ENCODE data around the gene CEBPE. TPM values are rescaled to one million over a fixed set of nuclear protein-coding genes. Genes with fewer than 3 reads are reported as not detected.

The CEBPE gene
- polyA plus RNA-seq, 3 donors: 0.08 to 0.21 (median 0.19) TPM

DNA sequence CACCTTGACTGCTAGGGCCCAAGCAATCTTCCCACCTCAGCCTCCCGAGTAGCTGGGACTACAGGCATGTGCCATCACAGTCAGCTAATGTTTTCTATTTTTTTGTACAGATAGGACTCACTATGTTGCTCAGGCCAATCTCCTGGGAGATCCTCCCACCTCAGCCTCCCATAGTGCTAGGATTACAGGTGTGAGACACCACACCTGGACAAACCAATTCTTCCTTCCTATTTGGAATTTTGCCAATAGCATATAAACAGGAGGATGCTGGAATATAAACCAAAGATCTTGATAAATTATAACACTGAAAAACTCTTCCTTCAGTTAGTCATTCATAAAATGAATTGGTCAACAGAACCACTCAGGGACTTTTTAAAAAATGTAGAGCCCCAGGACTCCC is 32.5 kb downstream of the CEBPE start:
- DNase-seq (ENCODE audit: low read depth in 3 of 3, low spot score in 2 of 3): no peak

DNA sequence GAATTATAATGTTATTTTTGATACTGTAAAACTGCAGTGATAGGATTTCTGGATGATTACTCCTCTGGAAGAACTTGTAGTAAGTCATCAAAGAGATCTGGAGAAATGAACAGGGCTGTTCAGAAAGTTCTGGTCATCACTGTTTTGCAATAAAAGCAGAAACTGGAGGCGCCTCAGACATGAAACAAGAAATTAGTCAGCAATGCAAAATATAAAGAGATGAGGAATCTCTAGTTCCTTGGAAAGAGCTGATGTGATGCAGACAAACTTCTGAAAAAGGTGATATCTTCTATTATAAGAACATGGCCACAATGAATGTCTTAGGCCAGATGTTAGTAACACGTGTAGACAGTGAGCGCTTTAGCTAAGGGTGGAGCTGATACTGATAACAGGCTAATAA is 33.6 kb downstream of the CEBPE start:
- DNase-seq (ENCODE audit: low read depth in 3 of 3, low spot score in 2 of 3): no peak

DNA sequence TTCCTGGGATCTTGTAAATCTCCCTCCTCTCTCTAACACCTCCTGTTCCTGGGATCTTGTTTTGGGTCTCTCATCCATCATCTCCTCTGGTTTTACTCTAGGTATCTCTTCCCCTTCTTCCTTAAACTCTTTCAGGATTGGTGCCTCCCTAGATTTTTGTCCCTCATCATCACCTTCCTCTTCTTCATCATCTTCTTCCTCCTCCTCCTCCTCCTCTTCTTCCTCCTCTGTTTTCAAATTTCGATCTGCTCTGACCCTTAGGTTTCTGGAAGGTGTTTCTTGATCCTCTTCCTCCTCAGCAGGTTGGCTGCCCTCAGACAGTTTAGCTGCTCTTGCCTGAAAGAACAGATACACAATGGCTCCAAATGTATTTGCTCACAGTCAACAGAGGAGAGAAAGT is 38.6 kb downstream of the CEBPE start:
- no peak for DNase-seq (ENCODE audit: low read depth in 3 of 3, low spot score in 2 of 3)

DNA sequence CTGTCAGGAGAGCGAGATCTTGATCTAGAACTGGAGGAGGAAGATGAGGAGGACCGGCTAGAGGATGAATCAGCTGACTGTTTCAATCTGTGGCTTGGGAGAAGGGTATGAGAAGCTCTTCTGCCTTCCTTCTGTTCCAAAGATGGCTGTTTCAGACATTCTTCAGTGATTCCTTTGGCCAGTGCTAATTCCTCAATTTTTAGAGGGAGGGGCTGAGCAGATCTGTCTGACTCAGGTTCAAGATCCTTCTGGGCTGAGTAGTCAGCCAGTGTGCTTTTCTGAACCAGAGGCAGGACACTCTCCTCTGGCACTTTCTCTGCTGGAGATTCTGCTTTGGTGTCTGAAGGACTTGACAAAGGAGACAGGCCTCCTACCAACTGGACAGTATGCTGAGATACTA is 39.3 kb downstream of the CEBPE start:
- DNase-seq (ENCODE audit: low read depth in 3 of 3, low spot score in 2 of 3): no peak

DNA sequence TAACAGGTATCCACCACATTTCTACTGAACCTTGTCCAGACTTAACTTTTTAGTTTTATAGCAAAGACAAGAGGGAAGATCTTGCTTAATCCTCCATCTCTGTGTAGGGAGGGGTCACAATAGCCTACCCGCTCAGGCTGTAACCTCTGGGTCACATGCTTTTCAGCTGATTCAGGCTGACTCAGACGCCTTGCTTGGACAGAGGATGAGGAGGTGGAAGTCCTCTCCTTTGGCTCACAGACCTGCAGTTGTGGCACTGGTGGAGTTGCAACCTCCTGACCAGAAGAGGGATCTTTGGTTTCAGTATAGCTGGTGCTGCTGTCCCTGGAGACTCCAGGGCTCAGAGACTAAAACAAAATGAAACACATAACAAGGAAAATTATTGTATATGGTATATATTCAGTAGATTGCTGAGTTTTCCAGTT is 40.4 kb downstream of the CEBPE start:
- no peak for DNase-seq (ENCODE audit: low read depth in 3 of 3, low spot score in 2 of 3)

DNA sequence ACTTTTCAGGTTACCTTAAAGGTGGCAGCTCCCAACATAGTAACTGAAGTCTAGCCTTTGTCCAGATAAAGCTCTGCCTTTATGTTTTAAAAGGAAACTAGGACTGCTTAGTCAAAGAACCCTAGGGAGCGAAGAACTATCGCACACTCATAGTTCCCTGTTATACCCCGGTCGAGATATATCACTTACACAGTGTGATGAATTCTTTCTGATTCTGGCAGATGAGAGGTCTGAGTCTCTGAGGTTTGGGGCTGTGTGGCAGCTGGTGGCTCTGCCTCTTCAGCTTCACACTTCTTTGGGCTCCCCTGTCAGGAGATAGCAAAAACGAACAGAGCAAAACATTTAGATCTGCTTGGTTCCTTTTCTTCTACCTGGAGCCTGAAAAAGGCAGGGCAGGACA is 41.1 kb downstream of the CEBPE start:
- no peak for DNase-seq (ENCODE audit: low read depth in 3 of 3, low spot score in 2 of 3)

DNA sequence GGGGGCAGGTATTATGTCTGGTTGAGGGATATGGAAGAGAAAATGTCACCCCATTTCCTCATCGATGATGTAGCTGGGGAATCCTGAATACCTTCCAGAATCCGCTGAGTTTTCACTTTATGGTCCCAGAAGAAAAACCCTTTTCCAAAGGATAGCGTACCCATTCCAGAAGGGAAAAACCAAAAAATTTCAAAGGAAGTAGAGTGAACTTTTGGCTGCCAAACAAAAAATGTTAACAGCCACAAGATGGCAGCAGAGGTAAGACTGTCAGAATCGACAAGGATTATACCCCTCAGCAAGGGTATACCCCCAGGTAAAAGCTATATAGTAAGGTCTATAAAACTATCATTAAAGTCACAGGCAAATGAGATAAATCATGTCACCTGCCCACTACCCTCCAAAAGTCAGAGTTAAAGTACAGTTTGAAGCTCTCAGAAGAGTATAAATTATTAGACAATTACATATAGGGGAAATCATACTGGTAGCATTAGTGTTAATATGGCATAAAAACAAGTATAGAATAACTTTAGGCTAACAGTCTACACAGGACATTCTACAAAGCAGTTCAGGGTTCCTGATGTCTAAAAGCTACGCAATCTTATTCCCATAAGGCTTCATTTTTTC is 42.2 kb downstream of the CEBPE start:
- no peak for DNase-seq (ENCODE audit: low read depth in 3 of 3, low spot score in 2 of 3)

DNA sequence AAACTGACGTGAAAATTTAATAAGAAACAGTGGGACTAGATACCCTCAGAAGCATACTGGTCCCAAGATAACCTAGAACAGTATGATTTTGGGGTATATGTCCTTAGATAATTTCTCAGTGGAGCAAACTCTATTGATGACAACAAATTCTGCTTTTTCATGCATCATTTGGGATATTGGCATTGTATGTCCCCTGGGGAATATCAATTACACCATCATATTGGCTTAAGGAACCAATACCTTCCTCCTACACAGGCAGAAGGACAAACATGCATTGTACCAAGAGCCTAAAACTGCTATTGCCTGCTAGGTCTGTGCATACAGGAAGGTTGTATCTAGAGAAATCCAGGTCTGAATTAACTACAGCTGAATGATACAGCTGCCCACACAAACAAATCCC is 44.1 kb downstream of the CEBPE start:
- DNase-seq (ENCODE audit: low read depth in 3 of 3, low spot score in 2 of 3): no peak

DNA sequence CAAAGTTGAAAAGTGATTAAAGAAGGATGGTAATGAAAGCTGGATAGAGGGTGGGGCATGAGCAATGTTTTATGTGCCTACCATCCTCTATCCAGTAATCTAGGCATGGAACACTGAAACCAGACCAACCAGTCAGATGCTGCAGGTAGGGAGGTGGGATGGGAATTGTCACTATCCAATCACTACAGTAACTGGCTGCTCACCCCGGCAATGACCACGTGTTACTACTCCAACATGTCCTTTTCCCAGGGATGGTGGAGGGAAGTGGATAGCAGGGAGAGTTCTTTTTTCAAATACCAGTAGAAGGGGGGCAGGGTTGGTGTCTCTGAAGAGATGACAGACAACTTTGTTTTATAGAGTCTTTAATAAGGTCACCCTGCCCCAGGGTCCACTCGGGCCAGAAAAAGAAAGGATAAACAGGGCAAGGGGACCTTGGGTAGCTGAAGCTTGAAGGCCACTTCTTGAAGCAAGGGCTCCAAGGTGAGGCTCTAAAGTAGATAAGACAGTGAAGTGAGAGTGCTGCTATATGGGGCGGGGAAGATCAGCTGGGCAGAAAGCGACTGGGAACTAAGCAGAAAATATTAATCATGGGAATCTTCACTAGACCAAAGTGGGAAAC is 47.0 kb downstream of the CEBPE start:
- no peak for DNase-seq (ENCODE audit: low read depth in 3 of 3, low spot score in 2 of 3)

DNA sequence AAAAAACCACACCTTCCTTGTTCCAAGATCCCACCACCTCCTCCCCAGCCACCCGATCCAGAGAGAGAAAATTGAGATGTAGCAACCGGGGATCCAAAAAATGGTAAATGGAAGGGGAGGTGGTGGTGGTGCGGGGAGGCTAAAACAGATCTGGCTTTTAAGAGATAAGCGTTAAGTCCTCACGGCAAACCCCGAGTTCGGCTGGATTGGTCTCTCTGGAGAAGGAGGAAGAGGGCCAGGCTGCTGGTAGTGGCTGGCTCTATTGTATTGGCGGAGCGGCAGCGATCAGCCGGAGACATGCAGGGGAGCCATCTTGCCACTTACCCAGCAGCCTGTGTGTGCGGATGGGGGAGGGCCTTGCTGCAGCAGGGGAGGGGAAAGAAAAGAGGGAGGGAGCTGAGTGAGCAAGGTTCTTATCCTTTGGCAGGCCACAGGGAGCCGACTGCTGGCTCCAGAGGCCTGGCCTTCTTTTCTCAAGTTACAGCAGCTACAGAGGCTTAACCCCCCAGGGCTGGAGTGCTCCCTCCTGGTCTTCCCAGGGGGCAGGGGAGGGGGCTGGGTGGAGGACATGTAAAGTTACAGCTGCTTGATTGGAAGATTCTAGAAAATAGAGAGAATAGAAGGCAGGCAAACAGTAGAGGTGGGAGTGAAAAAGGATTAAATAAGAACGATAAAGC is 47.7 kb downstream of the CEBPE start:
- peak; percentile 65 to 81 (median 80) for DNase-seq (ENCODE audit: low read depth in 3 of 3, low spot score in 2 of 3)

DNA sequence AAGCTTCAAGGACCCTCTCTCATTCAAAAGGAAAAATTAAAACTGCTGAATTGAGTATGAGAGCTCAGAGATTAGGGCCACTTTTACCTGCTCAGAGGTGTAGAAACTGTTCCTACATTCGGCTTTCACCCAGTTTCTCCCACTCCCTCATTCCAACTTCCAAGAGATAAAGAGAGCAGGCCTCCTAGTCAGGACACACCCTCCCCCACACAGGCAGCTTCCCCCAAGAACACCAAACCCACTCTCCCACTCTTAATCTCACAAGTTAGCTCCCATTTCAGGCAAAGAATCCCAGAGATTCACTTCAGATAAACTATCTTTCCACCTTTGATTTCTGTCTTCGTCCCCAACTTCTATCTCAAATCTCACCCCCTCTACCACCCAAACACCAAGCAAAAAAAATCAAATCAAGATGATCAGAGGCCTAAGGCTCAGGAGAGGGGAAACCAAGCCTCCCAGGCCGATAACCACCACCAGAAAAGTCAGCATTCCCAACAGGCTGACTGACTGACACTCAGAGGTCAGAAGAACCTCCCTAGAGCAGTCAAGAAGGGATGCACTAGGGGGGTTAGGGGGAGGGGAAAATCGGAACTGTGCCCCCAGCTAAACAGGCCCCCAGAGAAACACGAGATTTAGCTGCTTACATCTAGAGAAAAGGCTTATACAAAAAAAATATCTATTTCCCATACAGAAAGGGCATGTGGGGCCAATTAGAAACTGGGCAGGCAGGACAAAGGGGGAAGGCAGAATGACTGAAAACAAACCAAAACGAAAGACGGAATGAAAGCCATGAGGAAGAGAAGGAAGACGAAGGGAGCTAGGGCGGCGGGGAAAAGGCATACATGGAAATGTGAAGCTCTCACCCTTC is 48.6 kb downstream of the CEBPE start:
- DNase-seq (ENCODE audit: low read depth in 3 of 3, low spot score in 2 of 3): no peak

DNA sequence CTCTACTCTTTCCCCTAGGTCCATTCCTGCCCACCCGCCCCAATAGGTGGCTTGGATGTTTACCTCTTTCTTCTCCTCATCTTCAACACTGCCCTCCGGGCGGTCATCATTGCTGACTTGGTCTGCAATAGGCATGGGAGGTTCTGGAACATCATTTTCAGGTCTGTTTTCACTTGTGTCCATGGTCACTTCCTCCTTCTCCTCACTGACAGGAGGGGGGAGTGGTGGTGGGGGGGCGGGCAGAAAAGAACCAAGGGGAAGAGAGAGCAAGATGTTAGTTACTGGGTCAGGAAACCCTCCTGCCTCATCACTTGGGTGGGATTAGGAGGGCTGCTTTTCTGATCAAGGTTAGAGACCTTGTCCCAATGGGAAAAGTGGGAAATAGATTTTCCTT is 49.6 kb downstream of the CEBPE start:
- no peak for DNase-seq (ENCODE audit: low read depth in 3 of 3, low spot score in 2 of 3)

DNA sequence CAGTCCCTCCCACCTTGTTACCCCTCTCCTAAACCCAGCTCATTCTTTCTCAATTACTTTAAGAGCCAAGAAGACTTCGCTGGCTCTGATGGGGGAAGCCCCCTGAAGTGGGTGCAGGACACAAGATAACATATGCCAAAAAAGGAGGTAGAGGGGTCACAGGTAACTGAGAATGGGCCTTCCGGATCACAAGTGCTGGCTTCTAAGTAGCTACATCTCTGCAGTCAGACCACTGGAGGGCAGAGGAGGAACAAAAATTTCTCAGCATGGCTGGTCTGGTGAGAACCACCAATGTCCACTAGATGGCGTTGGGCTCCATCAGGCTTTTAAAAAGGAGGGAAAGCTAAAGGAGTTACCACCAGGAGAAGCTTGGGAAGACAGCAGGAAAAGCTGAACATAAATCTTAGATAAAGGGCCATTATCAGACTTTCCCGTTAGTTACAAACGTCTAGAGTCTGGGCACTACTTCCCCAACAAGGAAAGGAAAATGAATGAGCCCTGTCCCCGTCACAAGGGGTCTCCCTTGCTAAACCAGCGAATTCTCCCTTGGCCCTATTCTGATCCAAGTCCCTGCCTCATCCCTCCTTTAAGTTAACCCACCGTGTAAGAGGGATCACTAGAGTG is 50.2 kb downstream of the CEBPE start:
- peak; percentile 84 to 89 (median 87) for DNase-seq (ENCODE audit: low read depth in 3 of 3, low spot score in 2 of 3)

DNA sequence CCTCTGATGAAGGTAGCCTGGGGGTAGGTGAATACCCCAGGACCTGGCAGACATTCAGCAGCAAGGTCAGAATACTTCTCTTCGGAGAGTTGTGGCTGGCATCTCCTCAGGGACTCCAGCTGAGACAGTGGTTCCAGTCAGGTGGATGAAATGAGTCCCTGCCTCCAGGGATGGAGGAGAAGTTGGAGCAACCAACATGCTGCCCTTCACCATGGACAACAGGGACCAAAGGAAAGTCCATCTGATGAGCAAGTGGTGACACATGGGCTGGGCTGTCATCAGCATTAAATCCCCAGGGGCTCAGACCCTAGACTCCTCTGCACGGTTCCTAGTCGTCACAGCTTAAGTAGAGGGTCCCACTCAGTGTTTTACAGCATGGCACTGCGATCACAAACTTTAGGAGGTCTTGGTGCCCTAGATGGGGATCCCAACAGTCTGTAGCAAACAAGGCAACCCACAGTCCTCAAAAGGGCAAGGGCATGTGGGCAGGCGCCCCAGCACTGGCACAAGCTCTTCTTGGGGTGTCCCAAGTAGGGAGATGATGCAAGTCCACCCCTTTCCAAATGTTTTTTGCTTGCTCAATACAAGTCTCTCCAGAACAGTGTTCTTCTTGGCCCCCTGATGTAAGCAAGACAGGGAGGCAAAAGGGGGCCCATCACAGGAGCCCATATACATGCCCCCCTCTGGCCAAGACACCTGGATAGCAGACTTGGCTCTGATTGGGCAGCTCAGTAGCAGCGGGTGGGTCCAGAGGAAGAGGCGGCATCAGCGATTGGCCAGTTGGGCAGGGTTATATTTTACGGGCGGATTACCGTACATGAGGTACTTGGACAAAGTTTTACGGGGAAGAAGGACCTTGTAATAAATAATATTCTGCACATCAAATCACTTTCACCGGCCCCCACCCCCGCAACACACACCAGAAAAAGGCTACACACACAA is 50.9 kb downstream of the CEBPE start:
- DNase-seq (ENCODE audit: low read depth in 3 of 3, low spot score in 2 of 3): no peak

Other genes starting within 250 kb of the CEBPE start
- gene LRP10, start 247.5 kb downstream of the CEBPE start, polyA plus RNA-seq (ENCODE audit: insufficient read length in 3 of 3): 10 to 100 TPM; 67.4 to 85.7 (median 73.1) TPM
- gene REM2, start 236.0 kb downstream of the CEBPE start, polyA plus RNA-seq (ENCODE audit: insufficient read length in 3 of 3): 1 to 10 TPM in 2 of 3 donors, under 1 TPM in 1; 0.89 to 1.5 (median 1.2) TPM
- 100 to 1,000 TPM; 118 to 125 (median 119) TPM for gene RBM23, start 200.1 kb downstream of the CEBPE start, polyA plus RNA-seq (ENCODE audit: insufficient read length in 3 of 3)
- gene PRMT5, start 189.9 kb downstream of the CEBPE start, polyA plus RNA-seq (ENCODE audit: insufficient read length in 3 of 3): 100 to 1,000 TPM; 150 to 165 (median 163) TPM
- 10 to 100 TPM; 56.0 to 60.1 (median 56.4) TPM for gene HAUS4, start 162.2 kb downstream of the CEBPE start, polyA plus RNA-seq (ENCODE audit: insufficient read length in 3 of 3)
- gene AJUBA, start 136.7 kb downstream of the CEBPE start, polyA plus RNA-seq (ENCODE audit: insufficient read length in 3 of 3): 10 to 100 TPM; 72.8 to 93.8 (median 86.4) TPM
- 10 to 100 TPM; 18.3 to 19.2 (median 18.8) TPM for gene C14orf93, start 109.1 kb downstream of the CEBPE start, polyA plus RNA-seq (ENCODE audit: insufficient read length in 3 of 3)
- gene PSMB5, start 84.4 kb downstream of the CEBPE start, polyA plus RNA-seq (ENCODE audit: insufficient read length in 3 of 3): 100 to 1,000 TPM; 229 to 253 (median 251) TPM
- not detected for gene PSMB11, start 77.0 kb downstream of the CEBPE start, polyA plus RNA-seq (ENCODE audit: insufficient read length in 3 of 3)
- gene CDH24, start 61.7 kb downstream of the CEBPE start, polyA plus RNA-seq (ENCODE audit: insufficient read length in 3 of 3): 10 to 100 TPM; 13.3 to 18.0 (median 14.0) TPM
- 100 to 1,000 TPM; 201 to 227 (median 206) TPM for gene ACIN1, start 24.1 kb downstream of the CEBPE start, polyA plus RNA-seq (ENCODE audit: insufficient read length in 3 of 3)
- gene C14orf119, start 23.8 kb downstream of the CEBPE start, polyA plus RNA-seq (ENCODE audit: insufficient read length in 3 of 3): 100 to 1,000 TPM in 1 of 3 donors, 10 to 100 TPM in 2; 90.1 to 102 (median 91.2) TPM
- gene CIROP, start 14.3 kb downstream of the CEBPE start, polyA plus RNA-seq (ENCODE audit: insufficient read length in 3 of 3): under 1 TPM in 1 of 3 donors, not detected in 2; 0.08 TPM
- gene SLC7A8, start 64.4 kb upstream of the CEBPE start, polyA plus RNA-seq (ENCODE audit: insufficient read length in 3 of 3): 10 to 100 TPM; 83.4 to 94.0 (median 86.9) TPM
- 1 to 10 TPM; 1.4 to 1.6 (median 1.4) TPM for gene RNF212B, start 118.7 kb upstream of the CEBPE start, polyA plus RNA-seq (ENCODE audit: insufficient read length in 3 of 3)
- gene HOMEZ, start 166.9 kb upstream of the CEBPE start, polyA plus RNA-seq (ENCODE audit: insufficient read length in 3 of 3): 10 to 100 TPM; 26.5 to 28.1 (median 26.9) TPM
- 10 to 100 TPM; 19.1 to 23.4 (median 19.3) TPM for gene PPP1R3E, start 183.6 kb upstream of the CEBPE start, polyA plus RNA-seq (ENCODE audit: insufficient read length in 3 of 3)
- gene BCL2L2, start 187.6 kb upstream of the CEBPE start, polyA plus RNA-seq (ENCODE audit: insufficient read length in 3 of 3): 10 to 100 TPM; 38.8 to 41.7 (median 39.1) TPM
- 100 to 1,000 TPM; 235 to 262 (median 252) TPM for gene PABPN1, start 202.2 kb upstream of the CEBPE start, polyA plus RNA-seq (ENCODE audit: insufficient read length in 3 of 3)
- 10 to 100 TPM; 50.0 to 51.5 (median 50.4) TPM for gene SLC22A17, start 233.6 kb upstream of the CEBPE start, polyA plus RNA-seq (ENCODE audit: insufficient read length in 3 of 3)
- gene EFS, start 245.9 kb upstream of the CEBPE start, polyA plus RNA-seq (ENCODE audit: insufficient read length in 3 of 3): 10 to 100 TPM; 28.1 to 29.7 (median 29.5) TPM

Data from right renal cortex interstitium (tissue), 3 donors.